ENCODE data around the gene TBC1D19.
"Not testable (repeated sequence)": the region's sequence is repeated elsewhere in the genome, so short reads cannot be mapped to it uniquely, and the experiment has no call there.

DNA sequence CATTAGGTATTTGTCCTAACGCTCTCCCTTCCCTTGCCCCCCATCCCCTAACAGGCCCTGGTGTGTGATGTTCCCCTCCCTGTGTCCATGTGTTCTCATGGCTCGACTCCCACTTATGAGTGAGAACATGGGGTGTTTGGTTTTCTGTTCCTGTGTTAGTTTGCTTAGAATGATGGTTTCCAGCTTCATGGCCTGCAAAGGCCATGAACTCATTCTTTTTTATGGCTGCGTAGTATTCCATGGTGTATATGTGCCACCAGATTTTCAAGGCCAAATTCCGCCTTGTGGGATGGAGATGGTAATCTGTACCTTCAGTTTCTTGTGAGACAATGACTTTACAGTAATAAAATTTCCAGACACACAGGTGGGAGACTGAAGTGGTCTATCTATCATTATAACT is 2.5 kb upstream of the TBC1D19 start:
- not testable (repeated sequence) for TF ChIP-seq POLR2A (IDR thresholded peaks at IDR 0.05)
- TF ChIP-seq, protein P1, sequence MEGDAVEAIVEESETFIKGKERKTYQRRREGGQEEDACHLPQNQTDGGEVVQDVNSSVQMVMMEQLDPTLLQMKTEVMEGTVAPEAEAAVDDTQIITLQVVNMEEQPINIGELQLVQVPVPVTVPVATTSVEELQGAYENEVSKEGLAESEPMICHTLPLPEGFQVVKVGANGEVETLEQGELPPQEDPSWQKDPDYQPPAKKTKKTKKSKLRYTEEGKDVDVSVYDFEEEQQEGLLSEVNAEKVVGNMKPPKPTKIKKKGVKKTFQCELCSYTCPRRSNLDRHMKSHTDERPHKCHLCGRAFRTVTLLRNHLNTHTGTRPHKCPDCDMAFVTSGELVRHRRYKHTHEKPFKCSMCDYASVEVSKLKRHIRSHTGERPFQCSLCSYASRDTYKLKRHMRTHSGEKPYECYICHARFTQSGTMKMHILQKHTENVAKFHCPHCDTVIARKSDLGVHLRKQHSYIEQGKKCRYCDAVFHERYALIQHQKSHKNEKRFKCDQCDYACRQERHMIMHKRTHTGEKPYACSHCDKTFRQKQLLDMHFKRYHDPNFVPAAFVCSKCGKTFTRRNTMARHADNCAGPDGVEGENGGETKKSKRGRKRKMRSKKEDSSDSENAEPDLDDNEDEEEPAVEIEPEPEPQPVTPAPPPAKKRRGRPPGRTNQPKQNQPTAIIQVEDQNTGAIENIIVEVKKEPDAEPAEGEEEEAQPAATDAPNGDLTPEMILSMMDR (IDR thresholded peaks at IDR 0.05 in 4 of 5, conservative IDR thresholded peaks at IDR 0.05 in 1 of 5) = not testable (repeated sequence)
